IMR-90 (cell line): ENCODE results near the gene ATP2A3. TPM values are rescaled to one million over a fixed set of nuclear protein-coding genes. Genes with fewer than 3 reads are reported as not detected.

Source experiments
- CTCF ChIP-seq: conservative IDR thresholded peaks from 2 replicates; pipeline ENCODE4 v1.5.1; 2012; ENCODE audit warnings: mild to moderate bottlenecking, low read depth, low read length, improper control_type of control experiment
- polyA plus RNA-seq, 3 experiments: library from polyadenylated mRNA; depleted of rRNA; stranded (reverse); fragments of >200 nt; gene quantifications; 2 replicates each; pipeline ENCODE4 v1.2.3, GENCODE V29; 2012; ENCODE audit warnings: low replicate concordance in 1 of 3
- total RNA-seq: library from RNA; depleted of rRNA; stranded (reverse); fragments of >200 nt; gene quantifications from 2 replicates; pipeline ENCODE4 v1.2.3, GENCODE V29; 2012

ATP2A3 gene
- total and polyA plus RNA-seq, 2 of the 4 experiments (the other 2 are of a cell fraction): 0.18 to 0.63 TPM

GRCh38 chr17:3911271-3912053 is 52.8 kb downstream of the ATP2A3 start (continued):
- TF ChIP-seq CTCF: no peak
